CD4-positive, alpha-beta T cell treated with Interleukin-21 for 1 hour (primary cell): ENCODE results near the gene VCPKMT.
A peak's percentile ranks its signal among the peaks of the same experiment; 100 is the strongest.

Experiments
- DNase-seq: peaks from one replicate; pipeline ENCODE4 v3.0.0-alpha.2; 2020

Gene VCPKMT

DNA sequence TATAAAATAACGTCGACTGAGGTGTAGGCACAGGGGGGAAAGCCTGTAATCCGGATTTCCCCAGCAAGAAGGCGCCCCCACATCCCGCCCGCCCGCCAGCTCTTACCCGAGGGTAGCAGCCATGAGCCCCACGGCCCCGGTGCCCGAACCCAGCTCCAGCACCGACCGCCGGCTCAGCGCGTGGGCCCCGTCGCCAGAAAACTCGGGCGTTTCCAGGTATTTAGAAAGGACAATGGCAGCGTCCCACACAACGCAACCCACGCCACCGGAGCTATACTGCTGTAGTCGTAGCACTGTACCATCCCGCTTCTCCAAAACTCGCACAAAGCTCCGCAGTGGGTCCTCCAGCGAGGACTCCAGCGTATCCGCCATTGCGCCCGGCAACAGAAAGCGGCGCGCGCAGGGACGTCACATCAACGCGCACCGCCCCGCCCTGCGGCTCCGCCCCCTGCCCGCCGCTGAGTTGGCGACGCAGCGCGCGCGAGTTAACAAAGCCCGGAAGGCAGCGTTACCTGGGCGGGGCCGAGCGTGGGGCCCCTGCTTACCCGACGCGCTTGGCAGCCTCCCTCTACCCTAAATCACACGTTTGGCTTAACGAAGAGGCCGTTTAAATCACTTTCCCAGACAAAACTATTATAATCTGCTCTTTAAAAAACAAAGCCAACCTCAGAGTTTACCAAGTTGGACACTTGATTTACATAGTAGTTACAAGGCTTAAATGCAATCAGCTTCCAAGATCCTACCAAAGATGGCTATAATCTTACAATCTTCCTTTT, at the start of gene VCPKMT:
Gene VCPKMT (minus strand): TSS at position 392 of the 776 bp plus-strand sequence. CDS start 20 bp downstream, at position 372.
- DNase-seq = peak; percentile 95

DNA sequence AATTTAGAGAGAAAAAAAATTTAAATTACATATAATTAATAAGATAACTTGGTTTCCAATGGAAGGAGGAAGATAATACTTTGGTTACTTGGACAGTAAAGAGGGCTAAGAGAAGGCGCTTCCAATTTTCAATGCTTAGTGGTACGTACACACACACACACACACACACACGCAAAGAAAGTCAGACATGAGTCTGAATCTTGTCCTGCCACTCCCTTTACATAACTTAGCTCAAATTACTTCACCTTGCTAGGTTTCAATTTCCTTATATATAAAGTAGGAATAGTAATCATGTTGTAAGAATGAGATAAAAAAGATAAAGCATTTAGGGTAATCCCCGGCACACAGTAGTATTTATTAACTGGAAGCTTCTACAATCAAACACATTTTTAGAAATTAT, 39.7 kb upstream of the VCPKMT start:
- no peak for DNase-seq

DNA sequence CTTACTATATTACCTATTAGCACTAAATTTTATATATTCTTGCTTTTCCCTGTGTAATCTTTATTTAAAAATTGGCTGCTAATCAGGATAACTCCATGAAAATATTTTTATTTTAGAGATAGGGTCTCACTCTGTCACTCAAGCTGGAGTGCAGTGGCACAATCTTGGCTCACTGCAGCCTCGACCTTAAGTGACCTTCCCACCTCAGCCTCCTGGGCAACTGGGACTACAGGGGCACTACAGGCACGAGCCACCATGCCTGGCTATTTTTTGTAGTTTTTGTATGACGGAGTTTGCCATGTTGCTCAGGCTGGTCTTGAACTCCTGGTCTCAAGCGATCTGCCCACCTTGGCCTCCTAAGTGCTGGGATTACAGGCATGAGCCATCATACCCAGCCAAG, 32.4 kb upstream of the VCPKMT start:
- DNase-seq = no peak

DNA sequence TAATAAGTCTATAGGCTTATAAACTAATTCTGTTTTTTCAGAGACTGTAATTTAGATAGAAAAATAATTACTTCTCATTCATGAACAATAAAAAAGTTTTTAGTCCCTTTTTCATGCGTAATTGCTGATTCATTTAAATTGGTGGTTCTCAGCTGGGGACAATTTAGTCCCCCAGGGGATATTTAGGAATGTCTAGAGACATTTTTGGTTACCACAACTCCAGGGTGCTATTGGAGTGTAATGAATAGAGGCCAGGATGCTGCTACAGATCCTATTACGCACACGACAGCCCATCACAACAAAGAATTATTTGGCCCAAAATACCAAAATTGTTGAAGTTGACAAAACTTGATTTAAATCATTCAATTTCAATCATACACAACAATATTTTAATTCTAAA, 22.8 kb upstream of the VCPKMT start:
- no peak for DNase-seq

DNA sequence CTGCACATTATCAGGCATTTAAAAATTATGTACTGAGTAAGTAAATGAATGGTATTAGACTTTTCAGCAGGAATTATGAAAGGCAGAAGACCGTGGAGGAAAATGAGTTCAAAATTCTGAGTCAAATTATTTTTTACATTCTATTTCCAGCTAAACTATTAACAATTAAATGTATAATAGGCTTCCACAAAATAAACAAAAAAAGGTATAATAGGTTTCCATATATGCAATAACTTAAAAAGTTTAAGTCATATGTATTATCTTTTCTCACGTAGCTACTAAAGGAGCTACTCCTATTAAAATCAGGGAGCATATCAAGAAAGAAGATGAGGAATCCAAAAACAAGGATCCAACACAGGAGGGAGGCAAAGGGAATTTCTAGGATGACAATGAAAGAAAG, 11.4 kb upstream of the VCPKMT start:
- no peak for DNase-seq

DNA sequence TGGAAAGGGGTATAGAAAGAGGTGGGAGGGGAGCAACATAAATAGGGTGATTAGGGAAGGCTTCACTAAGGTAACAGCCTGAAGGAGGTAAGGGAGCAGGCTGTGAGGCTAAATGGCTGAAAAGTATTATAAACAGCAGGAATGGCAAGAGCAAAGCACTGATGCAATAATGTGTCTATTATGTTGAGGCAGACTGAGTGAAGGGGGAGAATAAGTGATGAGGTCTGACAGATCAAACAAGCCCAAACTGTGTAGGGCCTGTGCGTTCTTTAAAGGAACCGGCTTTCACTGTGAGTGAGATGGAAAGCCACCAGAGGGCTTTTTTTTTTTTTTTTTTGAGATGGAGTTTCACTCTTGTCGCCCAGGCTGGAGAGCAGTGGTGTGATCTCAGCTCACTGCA, 6.7 kb upstream of the VCPKMT start:
- DNase-seq = no peak

DNA sequence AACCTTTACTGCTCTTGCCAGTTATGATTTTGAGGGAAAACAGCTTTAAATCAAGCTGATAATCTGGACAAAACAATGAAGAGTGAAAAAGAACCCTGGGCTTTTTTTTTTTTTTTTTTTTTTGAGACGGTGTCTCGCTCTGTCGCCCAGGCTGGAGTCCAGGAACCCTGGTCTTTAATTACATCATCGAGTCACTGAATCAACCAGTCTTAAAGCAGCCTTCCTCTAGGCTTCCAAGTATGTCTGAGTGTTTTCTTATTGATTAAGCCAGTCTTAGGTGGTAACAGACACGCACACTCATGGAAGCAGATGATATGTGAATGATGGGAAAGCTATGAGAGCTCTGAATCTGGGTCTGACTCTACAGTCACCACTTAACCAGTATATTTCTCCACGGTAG, 5.9 kb upstream of the VCPKMT start:
- DNase-seq = no peak

DNA sequence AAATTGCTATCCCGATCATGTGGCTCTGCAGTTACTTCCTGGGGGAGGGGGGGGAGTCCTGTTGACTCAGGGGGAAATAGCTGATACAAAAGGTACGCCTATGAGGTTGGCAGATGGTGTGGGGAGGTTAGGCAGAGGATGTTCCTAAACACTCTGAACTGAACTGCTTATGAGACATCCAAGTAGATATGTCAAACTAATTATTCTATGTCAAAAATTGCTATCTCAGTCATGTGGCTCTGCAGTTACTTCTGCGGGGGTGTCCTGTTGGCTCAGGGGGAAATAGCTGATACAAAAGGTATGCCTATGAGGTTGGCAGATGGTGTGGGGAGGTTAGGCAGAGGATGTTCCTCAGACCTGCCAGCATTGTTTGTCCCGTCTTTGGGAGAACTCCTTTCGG, 5.1 kb upstream of the VCPKMT start:
- DNase-seq = no peak

DNA sequence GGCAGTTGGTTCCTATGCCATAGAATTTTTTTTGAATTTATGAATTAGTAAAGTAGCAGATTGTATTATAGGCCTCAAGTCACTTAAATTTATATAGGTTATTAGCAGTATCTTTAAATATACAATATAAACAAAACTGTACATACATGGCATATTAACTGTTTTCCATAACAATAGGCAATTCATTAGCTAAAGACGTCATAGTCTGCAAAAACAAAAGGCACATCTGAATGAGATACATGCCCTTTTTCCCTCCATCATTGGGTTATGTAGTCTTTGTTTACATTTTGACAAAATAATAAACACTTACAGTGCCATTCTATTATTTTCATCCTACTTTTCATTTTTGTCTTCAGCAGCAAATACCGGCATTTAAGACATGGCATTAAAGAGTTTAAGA, 1.1 kb upstream of the VCPKMT start:
- DNase-seq = no peak

DNA sequence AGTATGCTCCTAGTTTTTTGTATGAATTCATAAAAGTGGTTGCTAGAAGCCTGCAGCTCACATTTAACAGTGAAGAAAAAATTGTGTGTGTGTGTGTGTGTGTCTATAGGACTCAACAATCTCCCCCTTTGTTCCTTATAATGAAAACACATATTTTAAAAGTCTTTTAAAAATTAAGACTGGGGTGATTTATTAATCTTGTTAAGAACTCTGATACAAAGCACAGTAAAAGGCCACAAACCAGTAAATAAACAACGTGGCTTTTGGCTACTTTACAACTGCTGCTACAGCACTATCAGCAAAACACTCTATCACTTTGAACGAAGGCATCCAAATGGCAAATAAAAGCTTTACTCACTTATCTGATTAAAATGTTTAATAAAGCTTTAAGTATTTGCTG, 594 bp upstream of the VCPKMT start:
- no peak for DNase-seq

DNA sequence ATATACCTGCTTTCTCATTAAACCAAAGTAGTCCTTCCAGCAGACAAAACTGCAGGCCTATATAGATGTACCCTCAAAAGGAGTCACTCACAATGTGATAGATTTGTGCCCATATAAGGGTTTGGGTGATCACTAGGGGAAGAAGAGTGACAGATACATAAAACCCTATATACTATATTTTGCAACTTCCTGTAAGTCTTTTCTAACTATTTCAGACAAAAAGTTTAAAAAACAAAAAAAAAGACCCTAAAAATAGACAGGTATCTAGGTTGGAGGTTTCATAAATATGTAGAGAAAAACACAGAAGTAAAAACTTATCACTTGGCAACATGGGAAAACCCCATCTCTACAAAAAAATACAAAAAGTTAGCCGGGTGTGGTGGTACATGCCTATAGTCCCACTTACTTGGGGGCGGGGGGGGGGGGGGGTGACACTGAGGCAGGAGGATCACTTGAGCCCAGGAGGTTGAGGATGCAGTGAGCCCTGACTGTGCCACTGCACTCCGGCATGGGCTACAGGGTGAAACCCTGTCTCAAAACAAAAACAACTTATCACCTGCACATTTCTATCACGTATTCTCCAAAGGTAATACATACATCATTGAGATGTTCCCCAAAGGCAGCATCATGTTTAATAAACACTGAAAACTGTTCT, 2.9 kb downstream of the VCPKMT start:
- peak; percentile 39 for DNase-seq

DNA sequence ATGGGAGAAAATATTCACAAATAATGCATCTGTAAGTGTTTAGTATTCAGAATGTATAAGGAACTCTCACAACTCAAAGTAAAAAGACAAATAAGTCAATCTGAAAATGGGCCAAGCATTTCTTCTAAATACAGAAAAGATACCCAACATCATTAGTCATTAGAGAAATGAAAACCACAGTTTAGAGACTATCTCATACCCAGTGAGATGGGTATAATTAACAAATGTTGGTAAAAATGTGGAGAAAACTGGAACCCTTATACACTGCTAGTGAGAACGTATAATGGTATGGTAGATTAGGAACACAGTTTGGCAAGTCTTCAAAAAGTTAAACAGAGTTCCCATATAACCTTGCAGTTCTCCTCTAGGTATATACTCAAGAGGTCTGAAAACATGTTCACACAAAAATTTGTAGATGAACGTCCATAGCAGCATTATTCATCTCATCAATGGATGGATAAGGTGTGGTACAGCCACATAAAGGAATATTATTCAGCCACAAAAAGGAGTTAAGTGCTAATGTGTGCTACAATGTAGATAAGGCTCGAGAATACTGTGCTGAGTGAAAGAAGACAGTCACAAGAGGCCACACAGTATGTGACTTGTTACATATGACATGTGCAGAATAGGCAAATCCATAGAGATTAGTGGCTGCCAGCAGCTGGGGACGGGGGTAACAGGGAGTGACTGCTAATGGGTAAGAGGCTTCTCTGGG, 5.9 kb downstream of the VCPKMT start:
- no peak for DNase-seq

DNA sequence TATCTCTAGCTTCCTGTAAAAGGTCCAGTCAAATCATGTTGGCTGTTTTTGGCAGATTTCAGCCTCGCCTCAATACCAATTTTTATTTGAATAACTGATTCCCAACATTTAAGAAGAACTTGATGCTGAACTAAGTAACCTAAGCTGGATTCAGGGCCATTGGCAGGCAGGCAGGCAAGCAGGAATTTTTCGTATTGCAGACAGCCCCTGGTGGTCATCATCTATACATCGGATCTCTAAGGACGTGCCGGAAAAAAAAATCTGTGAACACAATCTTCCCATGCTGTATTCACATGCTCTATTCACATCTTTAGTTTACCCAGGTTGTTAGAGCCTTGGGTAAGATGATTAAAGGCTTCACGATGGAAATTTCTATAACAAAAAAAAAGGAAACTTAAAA, 7.0 kb downstream of the VCPKMT start:
- DNase-seq = no peak

DNA sequence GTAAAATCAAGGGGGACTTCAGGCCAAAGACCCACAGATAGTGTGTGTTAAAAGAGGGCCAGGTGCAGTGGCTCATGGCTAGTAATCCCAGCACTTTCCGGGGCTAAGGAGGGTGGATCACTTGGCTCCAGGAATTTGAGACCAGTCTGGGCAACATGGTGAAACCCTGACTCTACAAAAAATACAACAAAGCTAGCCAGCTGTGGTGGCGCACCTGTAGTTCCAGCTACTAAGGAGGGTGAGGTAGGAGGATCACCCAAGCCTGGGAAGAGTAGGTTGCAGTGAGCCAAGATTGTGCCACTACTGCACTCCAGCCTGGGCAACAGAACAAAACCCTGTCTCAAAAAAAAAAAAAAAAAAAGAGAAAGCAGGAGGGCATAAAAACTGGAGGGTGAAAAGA, 8.5 kb downstream of the VCPKMT start:
- DNase-seq = no peak

DNA sequence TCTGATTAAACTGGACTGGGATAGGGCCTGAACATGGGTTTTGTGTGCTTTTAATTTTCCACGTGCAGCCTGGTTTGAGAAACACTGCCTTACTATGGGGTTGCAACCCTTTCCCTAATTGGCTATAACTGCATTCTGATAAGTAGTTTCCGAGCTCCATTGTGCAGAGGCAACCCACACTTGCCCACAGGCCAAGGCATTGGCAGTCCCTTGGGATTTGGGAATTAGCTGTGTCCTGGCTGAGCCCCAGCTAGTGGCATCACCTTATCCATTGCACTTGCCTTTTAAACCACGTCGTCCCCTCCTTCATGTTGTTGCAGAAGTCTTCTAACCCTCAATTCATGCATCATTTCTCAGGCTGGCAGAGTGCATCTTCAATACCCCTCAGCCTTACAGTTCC, 10.2 kb downstream of the VCPKMT start:
- DNase-seq = no peak

DNA sequence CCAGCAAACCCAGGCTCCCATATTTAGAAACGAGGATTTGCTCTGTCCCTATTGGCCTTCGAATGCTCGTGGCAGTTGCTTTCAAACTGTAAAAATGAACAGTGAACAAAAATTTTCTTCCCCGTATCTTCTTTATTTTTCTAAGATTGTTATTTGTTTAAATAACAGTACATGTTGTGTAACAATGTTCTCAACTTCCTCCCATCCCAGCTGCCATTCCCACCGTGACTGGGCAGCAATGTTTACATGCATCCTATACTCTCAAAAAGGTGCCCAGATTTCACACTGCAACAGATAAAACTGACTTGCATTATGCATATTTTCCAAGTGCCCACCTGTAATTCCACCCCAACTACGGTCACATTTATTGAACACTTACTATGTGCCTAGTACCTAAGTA, 12.8 kb downstream of the VCPKMT start:
- no peak for DNase-seq

DNA sequence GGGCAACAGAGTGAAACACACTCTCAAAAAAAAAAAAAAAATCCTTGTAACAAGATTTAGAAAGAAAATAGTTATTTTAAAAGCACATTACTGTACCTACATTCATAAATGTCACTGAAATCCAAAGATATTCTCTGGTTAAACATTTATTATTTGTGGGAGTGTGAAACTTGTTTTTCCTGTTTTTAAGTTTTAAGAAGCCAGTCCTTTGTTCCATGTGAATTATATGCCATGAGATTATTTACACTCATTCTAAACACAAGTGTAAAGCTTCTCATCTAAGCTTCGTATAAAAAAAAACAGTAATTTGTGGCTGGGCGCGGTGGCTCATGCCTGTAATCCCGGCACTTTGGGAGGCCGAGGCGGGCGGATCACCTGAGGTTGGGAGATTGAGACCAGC, 15.0 kb downstream of the VCPKMT start:
- DNase-seq = no peak

DNA sequence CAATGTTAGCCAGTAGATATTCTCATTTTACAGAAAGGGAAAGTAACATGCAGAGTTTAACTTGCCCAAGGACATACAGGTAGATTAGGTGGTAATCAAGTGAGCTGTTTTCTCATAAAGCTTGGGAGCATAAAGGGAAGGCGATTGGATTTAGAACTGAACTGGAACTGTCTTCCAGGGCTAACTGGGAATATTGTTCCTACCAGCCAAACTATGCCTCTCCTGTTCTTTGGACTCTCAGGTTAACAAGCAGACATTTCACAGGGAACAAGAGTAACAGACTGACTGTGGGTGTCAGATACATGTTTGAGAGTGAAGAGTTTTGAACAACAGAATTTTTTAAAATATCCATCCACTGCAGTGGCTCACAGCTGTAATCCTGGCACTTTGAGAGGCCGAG, 15.6 kb downstream of the VCPKMT start:
- no peak for DNase-seq

DNA sequence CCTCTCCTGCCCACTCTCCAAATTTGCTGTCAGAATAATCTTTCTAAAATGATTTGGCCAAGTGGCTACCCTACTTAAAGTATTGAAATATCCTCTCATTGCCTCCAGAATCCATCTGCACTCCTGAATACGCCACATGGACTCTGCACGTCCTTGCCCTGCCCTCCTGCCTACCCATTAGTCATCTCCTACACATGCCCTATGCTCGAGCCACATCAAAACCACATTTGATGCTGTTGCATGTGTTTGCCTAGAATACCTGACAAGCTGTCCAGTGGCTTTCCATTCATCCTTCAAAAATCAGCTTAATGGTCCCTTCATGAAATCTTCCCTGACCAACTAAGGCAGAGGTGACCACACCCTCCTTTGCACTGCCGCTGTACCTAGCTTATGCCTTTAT, 17.0 kb downstream of the VCPKMT start:
- no peak for DNase-seq

DNA sequence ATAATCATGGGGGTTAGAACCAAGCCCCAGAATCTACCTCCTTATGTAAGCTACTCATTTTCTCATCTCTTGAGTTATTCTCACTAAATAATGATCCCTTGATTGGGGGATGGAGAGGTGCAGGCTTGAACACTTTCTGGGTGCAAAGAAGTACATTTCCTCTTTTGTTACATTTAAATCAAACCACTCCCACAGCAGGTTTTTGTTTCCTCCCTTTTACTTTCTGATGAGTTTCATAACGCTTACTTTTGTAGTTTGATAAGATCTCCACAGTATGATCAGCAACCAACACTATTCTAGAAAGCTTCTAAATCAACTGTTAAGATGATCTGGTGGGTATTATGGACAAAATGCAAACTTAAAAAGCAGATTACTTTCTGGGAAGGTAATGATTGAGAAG, 20.5 kb downstream of the VCPKMT start:
- DNase-seq = peak; percentile 63

DNA sequence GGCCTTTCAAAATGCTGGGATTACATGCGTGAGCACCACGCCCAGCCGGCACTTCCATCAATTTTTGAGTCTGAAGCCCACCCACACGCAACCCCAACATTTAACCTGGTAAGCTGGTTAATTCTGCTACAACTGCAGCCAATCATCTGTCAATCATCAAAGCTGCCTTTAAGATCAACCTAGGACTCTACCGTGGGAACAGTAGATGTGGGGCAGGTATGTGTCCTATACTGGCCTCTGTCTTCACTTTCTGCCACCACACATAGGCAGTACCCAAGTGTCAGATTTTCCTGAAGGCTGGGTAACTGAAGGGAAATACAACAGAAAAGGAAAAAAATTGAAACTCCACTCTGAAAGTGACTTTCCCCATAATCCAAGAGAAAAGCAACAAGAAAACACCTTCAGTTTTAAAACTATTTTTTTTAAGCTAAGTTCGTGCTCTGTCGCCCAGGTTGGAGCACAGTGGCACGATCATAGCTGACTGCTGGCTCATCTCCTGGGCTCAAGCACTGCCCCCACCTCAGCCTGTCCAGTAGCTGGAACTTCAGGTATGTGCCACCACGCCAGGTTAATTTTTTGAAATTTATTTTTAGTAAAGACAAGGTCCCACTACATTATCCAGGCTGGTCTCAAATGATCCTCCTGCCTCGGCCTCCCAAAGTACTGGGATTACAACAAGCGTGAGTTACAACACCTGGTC, 22.2 kb downstream of the VCPKMT start:
- DNase-seq = no peak

DNA sequence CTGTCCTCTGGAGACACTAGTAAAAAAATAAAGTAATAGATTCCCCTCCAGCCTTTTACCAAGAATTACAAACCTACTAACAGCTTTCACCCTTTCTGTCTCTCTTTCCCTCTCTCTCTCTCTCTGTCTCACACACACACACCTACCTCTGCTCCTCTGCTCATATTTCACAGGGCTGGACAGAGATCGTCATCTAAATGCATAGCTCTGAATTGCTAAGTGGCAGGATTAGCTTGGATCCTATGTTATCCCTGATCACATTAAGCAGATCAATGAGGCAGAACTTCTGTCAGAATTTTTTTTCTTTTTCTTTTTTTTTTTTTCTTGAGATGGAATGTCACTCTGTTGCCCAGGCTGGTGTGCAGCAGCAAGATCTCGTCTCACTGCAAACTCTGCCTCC, 22.9 kb downstream of the VCPKMT start:
- DNase-seq = no peak

DNA sequence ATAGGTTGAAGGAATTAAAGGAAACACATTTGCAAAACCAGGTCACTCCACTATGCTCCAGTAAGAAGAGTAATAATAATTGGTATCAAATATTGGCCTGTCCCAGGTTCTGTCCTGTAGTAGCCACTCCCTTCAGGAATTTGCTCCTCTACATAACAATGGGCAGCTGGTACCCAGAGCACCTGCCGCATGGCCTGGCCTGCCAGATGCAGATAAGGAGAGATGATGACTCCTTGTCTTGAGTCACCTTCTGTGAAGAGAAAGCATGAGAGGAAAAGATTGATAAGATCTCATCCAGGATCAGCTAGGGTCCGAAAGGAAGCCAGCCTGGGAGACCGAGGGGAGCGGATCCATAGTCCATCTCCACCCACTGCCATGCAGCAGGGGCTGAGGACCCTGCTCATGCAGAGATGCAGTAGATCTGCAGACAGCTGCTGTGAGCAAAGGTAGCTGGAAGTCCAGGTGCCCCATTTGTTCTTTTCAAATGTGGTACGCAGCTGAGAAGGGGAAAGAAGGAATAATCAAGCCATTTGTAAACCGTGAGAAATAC, 24.3 kb downstream of the VCPKMT start:
- DNase-seq = no peak
